Activated CD8-positive, alpha-beta memory T cell treated with anti-CD3 and anti-CD28 coated beads, Interleukin-2, amount 50 U/mL, for 1 hour (primary cell): ENCODE data around the gene CGRRF1.

Source experiments
- DNase-seq: peaks from one replicate; pipeline ENCODE4 v3.0.0-alpha.2; 2020; ENCODE audit errors: extremely low read depth

Gene CGRRF1, protein sequence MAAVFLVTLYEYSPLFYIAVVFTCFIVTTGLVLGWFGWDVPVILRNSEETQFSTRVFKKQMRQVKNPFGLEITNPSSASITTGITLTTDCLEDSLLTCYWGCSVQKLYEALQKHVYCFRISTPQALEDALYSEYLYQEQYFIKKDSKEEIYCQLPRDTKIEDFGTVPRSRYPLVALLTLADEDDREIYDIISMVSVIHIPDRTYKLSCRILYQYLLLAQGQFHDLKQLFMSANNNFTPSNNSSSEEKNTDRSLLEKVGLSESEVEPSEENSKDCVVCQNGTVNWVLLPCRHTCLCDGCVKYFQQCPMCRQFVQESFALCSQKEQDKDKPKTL

DNA sequence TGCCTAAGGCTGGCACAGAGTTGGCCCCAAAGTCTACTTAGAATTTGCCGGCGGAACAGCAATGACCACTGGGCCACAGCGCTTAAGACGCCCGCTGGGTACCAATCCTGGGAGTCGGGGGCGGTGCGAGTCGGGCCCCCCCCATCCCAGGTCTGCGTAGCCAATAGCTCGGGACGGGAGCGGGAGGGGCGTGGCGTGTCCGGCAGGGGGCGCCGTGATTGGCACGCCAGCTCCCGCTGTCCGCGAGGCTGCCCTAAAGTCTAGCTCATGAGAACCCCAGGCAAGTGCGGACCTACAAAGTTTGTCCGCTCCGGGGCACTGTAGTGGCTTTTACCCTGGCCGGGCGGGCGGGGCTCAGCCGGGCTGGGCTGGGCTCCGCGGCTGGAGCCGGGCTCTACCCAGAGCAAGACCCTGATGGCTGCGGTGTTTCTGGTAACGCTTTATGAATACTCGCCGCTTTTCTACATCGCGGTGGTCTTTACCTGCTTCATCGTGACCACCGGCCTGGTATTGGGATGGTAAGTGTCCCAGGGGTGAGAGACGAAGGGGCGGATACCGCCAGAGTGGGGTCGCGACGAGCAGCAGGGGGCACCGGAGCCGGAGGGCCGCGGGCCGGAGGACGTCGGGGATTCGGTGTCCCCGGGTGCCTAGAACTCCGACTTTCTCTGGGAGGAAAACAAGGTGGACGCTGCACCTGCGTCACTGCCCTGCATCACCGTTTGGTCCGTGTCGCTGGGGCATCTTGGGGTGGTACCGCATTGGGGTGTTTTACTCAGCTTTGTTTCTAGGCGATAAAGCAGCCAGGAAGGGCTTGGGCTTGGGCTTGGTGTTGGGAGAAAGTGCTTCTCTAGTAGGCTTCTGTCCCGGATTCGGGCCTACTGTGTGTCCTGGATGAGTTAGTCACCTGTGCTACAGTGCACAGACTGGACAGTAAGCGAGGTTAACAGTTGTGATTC lies at the start of gene CGRRF1:
CGRRF1 (plus strand) TSS at position 361 of the 956 bp plus-strand sequence; CDS start at position 415, 54 bp downstream.
- DNase-seq: peak; percentile 84

DNA sequence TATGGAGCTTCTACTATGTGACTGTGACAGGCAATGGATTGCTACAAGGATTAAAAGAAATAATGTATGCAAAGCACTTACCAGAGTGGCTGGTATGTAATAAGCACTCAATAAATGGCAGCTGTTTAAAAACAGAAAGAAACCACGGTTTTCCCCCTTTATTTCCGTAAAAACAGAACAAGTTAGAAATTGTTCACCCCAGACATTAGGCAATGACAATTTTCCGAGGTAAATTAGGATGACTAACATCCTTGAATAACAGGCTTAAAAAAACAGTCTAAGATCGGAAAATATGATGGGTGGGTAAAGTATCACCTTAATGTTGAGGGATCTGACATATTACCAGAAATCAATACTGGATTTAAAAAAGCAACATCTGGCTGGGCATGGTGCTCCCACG lies 47.7 kb upstream of the CGRRF1 start:
- no peak for DNase-seq

DNA sequence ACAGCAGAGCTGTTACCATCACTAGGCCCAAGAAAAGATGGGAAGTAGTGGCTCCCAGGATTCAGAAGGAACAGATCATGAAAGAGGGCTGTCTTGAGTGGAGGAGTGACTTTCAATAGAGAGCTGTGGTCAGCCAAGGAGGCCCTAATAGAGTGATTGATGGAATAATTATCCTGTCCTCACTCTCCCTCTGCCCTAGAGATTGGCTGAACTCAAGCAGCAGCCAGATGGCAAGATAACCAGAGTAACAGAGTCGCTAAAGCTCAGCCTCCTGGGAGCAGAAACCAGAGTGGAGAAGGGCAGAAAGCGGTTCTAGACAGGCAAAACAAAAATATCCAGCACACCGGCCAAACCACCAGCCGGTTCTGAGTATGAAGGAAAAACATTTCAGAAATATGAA lies 44.1 kb upstream of the CGRRF1 start:
- no peak for DNase-seq

DNA sequence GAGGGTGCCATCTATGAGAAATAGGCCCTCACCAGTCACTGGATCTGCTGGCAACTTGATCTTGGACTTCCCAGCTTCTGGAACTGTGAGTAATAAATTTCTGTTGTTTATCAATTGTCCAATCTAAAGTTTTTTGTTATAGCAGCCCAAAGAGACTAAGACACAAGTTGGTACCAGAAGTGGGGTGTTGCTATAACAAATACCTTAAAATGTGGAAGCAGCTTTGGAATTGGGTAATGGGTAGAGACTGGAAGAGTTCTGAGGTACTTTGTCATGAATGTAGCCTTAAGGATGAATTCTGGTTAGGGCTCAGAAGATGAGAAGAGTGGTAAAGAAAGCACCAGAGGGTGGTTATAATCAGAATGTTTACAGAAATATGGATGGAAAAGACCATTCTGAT lies 42.4 kb upstream of the CGRRF1 start:
- DNase-seq: no peak

DNA sequence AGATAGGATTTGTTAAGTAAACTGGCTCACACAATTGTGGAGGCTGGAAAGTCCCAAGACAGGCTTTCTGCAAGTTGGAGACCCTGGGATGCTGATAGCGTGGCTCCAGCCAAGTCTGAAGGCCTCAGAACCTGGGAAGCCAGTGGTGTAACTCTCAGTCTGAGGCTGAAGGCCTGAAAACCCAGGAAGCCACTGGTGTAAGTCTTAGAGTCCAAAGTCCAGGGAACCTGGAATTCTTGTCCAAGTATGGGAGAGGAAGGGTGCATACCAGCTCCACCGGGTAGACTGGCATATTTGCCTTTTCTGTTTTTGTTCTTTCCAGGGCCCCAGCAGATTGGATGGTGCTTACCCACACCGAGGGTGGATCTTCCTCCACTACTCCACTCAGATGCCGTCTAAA lies 39.0 kb upstream of the CGRRF1 start:
- DNase-seq: no peak

DNA sequence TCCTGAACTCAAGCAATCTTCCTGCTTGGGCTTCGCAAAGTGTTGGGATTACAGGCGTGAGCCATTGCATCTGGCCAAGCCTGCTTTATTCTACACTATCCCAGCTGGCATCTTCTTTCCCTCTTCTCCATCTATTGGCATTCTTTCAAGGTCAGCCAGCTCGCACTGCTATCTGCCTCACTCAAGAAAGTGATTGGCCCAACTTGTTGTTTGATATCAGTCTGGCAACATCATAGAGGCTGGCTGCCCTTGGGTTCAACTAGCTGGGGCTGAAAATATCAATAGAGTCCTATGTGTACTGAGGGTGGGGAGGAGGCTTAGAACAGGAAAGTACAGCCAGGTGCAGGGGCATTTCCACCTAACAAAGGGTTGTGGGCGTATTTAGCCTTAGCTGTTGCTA lies 38.1 kb upstream of the CGRRF1 start:
- no peak for DNase-seq

DNA sequence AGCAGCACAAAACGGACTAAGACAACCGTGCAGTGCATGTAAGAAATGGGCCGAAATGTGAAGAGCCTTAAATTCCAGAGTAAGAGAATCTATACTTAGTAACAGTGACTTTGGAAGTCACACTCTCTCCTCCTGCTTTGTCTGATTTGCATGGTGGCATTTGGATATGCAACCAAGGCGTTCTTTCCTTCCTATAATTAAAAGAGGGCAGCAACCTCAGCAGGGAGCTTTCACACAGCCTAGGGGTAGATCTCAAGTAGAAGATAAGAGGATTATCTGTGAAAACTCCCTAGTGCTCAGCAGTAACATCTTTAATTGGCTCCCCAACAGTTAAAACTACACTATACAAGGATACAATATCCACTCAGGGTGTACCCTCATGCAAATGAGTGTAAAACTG lies 37.4 kb upstream of the CGRRF1 start:
- no peak for DNase-seq

DNA sequence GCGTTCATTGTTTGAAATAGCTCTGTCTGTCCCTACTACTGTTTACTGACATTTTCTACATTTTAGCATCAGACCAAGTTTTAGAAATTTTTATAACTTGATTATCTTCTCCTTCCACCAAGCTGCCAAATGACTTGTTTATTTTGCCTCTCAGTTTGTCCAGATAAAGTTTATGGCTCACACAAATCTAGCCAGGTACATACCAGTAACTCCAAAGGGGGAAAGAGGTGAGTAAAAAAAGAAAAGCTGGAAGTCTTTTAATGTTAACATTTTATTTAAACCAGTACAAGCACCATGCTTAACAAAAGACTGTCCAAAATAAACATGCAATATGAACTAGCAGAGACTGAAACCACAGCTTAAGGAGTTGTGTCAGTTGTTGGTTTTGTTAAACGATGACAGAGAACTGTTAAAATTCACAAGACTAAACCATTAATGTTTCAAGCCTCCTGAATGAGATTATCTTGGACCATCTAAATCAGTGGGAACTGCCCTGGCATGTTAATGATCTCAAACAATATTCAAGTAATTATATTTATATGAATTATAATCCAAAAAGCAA lies 35.4 kb upstream of the CGRRF1 start:
- DNase-seq: no peak

DNA sequence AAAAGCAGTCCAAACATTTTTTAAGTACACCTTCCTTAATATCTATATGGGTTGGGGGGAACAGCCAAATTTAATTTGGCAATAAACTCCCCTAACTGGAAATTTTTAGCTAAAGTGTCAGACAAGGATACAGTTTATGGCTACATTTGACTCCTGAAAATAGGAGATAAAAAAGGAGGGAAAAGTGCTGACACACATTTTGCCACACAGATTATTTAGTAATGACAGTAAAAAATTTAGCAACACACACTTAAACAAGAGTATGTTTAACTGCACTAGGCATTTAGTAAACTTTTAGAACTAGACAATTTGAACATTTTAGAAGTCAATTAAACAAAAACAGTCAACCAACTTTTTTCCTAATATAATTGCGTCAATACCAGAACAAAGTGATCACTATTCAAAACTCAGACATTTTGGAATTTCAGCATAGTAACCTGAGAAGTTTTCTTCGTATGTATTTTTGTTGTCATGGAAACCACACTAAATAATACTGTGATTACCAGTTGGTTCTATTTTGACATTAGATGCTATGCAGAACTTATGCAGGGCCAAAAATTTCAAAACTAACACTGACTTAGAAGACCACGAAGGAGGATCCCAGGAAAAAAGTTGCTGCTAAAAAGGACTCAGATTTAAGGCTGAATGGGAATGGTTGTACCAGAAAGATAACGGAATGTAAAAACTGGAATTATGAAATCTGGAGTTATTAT lies 34.4 kb upstream of the CGRRF1 start:
- DNase-seq: no peak

DNA sequence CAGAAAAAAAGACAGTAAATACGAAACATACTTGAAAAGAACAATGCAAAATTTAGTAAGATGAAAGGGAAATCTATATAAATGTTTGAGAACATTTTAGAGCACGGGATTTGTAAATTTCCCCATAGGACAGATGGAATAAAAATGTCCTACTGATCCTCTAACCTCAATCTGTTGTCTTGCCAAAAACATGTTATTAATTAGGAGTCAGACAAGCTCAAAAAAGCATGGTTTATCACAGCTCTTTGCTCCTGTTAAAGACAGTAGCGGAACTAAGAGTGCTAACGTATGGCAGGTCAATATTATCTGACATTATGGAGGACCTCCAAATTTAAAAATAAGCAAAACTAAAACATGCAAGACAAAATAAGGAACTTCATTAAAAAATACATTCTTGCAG lies 33.8 kb upstream of the CGRRF1 start:
- no peak for DNase-seq

DNA sequence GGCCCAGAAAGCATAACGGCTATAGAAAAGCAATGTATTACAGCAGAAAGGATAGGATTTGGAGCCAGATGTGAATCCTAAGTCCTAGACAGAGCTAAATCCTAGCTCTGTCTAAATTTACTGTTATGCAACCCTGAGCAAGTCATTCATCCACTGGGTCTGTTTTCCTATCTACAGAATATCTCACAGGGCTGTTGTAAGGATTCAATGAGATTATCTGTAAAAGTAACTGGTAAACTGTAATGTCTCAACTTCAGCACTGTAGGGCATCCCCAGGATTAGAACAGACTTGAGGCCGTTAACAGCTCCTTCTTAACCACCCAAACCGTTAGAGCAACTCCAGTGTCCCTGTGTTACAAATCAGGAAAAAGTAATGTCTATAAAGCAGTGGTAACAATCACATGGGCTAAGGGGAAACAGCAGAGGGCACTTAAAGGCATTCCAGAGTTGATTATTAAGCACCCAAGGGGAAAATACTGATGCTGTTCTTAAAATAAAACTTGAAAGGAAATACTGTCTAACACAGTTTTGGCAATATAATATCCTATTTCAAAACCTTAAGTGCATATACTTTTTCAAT lies 31.0 kb upstream of the CGRRF1 start:
- no peak for DNase-seq

DNA sequence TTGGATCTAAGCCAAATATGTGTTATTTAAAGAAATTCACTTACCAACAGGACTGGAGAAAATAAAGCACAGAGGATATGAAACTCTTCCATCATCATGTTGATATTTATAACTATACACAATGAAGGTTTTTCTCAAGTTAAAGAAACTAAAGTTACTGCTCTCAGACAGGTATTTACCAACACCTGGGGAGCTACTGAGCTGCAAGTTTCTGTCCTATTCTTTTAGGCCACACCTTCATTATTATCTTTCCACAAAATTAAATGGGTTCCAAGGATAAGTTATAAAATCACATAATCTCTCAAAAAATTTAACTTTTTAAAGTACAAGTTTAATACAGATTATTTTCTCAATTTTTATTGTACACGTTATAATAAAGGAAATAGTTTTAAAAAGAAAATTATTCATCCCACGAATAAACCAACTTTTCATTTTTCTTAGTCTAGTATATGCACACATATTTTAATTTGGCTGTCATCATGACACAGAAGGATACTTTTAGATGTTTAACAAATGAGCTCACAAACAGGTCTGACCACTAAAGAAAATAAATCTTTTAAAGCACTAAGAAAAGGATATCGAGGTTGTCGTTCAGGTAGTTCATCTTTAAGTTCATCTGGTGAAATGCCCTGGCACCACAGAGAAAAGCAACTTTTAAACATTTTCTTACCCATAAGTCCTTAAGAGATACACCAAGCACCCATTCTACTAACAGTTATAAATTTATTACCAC lies 28.7 kb upstream of the CGRRF1 start:
- no peak for DNase-seq

DNA sequence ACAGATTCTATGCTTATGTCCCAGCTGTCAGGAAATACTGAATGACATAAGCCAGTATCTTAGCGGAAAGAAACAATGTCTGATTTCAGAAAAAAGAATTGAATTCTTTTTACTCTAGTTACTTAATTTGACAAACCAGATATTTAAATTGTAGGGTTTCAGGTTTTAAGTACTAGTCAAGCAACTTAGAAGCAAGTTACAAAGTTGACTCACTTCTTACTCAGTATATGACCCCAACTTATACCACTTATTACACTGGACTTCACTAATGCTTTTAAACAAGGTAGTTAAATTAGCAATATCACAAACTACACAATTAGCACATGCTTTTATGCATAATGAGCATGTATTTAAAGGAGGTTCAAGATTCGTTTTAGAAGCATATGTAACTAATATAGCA lies 28.0 kb upstream of the CGRRF1 start:
- no peak for DNase-seq

DNA sequence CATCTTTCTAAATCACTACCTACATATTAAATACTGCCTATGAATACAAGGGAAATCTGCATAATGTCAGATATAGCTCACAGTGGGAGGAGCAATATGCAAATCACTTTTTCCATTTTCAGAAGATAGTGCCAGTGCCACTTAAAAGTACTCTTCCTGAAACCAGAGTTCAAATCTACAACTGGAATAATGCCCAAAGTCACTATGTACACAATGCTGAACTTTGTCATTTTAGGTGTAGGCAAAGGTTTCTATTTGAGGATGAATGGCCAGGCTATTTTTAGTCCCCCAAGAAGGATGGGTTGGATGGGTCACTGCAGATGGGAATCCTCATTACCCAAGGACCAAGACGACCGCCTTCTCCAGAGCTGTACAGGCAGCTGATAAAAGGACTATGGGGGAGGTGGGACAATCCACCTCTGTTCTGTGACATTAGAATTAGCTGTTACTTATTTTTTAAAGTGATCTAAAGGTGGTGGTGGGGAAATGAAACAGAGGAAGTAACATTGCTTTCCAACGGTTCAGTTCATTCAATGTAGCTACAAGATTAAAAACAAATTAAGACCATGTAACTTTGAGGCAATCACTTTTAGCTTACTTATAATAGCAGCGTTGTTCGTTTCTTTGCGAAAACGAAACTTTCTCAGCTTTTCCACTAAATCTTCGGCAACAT lies 26.5 kb upstream of the CGRRF1 start:
- DNase-seq: no peak

DNA sequence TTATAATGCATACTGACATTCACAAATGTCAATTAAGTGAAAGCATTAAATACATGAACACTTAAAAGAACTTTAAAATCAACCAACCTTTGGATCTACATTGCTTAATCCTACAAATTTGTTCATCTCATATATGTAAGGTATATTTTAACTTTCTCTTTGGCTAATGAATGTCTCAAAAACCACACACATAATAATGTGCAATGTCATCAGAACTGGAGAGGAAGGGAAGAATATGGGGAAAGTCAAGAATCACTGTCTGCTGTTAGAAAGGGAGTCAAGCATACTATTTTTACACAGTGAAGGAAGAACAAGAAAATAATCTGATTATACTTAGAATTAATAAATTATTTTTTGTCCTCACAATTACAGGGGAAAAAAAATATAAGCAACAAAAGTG lies 25.9 kb upstream of the CGRRF1 start:
- DNase-seq: no peak

DNA sequence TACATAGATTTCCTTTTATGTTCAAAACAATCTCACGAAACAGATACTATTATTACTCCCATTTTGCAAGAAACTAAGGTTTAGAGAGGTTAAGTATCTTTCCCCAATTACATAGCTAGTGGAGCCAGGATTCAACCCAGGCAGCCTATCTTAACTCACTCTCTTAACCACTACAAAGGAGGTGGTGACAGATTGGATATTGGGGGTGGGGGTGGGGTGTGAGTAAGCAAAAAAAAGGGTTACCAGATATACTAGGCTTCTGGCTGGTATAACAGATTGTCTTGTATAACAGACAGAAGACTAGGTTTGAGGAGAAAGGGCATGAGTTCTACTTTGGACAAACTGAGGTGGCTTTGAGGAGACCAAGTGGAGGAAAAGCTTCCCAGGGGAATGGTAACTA lies 23.0 kb upstream of the CGRRF1 start:
- DNase-seq: no peak

DNA sequence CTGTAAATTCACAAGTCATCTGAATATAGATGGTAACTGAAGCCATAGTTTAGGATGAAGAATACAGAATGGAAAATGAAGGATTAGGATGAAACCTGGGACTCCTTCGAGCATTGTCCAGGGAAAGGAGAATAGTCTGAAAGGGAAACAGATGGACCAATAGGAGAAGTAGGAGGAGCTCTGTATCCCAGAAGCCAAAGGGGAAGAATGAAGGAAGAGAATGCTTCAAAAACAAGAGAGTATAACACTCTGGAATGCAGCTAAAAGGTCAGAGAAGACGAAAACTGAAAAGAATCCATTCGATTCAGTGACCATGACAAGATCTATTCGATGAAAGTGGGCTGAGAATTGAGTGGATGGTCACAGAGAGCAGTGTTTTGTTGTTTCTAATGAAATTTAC lies 21.9 kb upstream of the CGRRF1 start:
- no peak for DNase-seq

DNA sequence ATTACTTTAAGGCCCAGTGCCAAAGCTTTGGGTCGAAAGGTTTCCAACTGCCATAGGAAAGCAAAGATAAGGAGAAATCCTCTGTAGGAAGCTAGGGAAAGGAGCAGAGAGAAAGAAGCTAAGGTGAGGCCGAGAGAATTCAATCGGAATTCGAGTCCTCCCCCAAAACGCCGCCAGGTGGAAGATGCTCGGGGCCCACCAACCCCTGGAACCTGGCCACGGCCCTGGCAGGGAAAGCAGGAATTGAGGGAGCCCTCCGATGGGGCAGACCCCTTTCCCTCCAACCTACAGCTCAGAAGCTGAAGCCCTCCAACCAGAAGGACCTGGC lies 21.4 kb upstream of the CGRRF1 start:
- DNase-seq: no peak

DNA sequence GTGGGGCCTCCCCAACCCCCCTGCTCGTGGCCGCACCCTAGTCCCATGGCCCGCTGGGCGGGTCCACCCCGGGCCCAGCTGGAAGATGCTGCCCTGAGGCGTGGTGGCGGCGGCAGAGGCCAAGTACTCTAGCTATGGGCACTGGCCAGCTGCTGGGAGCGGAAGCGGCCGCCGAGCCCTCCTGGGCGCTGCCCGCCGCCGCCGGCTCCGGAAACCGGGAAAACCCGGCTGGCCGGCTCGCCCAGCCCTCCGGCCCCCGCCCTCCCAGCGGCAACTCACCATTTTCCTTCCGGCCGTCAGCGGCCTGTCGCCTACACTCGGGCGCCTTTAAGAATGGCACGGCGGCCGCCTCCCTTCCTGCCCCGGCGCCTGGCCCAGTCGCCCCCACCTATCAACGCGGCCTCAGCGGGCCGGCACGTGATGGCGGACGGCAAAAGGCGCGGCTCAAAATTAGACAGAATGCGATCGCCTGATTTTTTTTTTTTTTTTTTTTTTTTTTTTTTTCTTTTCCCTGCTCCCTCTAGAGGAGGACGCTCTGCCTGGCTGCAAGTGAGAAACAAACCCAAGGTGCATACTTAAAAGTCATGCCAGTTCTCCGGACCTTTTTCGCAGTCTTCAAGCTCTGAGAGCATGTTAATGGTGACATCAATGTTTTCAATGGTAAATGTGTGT lies 20.9 kb upstream of the CGRRF1 start, which contains the start of gene GMFB:
GMFB (minus strand) TSS at position 335 of the 672 bp plus-strand sequence; CDS start at position 282, 53 bp downstream.
- peak; percentile 71 for DNase-seq

DNA sequence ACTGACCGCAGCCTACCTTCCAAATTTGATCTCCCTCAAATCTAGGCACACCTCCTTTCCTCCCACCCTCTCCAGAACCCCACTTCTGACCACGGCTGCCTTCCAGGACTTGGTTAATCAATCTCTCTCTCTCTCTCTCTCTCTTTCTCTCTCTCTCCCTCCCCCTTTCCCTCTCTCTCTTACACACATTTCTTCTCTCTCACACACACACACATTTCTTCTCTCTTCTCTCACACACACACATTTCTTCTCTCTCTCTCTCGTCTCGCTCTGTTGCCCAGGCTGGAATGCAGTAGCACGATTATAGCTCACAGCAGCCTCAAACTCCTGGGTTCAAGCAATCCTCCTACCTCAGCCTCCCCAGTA lies 20.4 kb upstream of the CGRRF1 start:
- DNase-seq: no peak
